IMR-90 (cell line): ENCODE results near the gene ZNF366. TPM values are rescaled to one million over a fixed set of nuclear protein-coding genes. Genes with fewer than 3 reads are reported as not detected.

Source experiments
- ATAC-seq: fragments of 200-7000 bp; cut with Tn5 transposase; 2 replicates; pipeline ENCODE4 v1.9.1; 2020; ENCODE audit warnings: low read depth, mild to moderate bottlenecking, moderate library complexity
- BruUV-seq: library from RNA; stranded (reverse); fragments of 400-500 nt; replicated peaks from 2 replicates; lab custom pipeline; 2021; lab: Mats Ljungman, UMichigan
- CTCF ChIA-PET: fragments of 300-600 bp; formaldehyde crosslinking; extraction: SDS; loops from one replicate; lab custom pipeline; 2021; ENCODE audit warnings: antibody characterized with exemption; lab: Yijun Ruan, JAX
- POLR2A ChIA-PET: fragments of 300-600 bp; sonication (Branson Sonifier 250); formaldehyde crosslinking; loops from one replicate; lab custom pipeline; 2022; ENCODE audit warnings: antibody characterized with exemption; ENCODE audit not compliant: unreplicated experiment; lab: Charles Lee
- DNase-seq: peaks from one replicate; pipeline ENCODE4 v3.0.0; 2013
- H2AFZ ChIP-seq: replicated peaks from 2 replicates; pipeline ENCODE3; 2013; ENCODE audit warnings: low read length, mild to moderate bottlenecking; ENCODE audit not compliant: poor library complexity
- H2AK5ac ChIP-seq: 2 replicates; pipeline ENCODE4 v1.6.1; 2013; ENCODE audit warnings: low read depth, low read length, inconsistent platforms
- H2AK9ac ChIP-seq: replicated peaks from 2 replicates; pipeline ENCODE3; 2013; ENCODE audit warnings: mild to moderate bottlenecking, low read depth, low read length, moderate library complexity; ENCODE audit not compliant: poor library complexity
- H2BK120ac ChIP-seq: 2 replicates; pipeline ENCODE4 v1.6.1; 2013; ENCODE audit warnings: low read depth, low read length, inconsistent platforms
- H2BK15ac ChIP-seq: 3 replicates; pipeline ENCODE4 v1.6.1; 2013; ENCODE audit warnings: low read depth, low read length, inconsistent platforms
- H2BK20ac ChIP-seq: 2 replicates; pipeline ENCODE4 v1.6.1; 2013; ENCODE audit warnings: low read depth, mild to moderate bottlenecking, inconsistent platforms, low read length, moderate library complexity
- H2BK5ac ChIP-seq: 2 replicates; pipeline ENCODE4 v1.6.1; 2013; ENCODE audit warnings: mild to moderate bottlenecking, low read depth, low read length, inconsistent platforms; ENCODE audit not compliant: poor library complexity, severe bottlenecking
- H3K14ac ChIP-seq: replicated peaks from 2 replicates; pipeline ENCODE4 v1.6.1; 2013; ENCODE audit warnings: low read depth, low read length, inconsistent platforms
- H3K18ac ChIP-seq: 2 replicates; pipeline ENCODE4 v1.6.1; 2013; ENCODE audit warnings: low read depth, low read length, control low read depth
- H3K23ac ChIP-seq: 2 replicates; pipeline ENCODE4 v1.6.1; 2013; ENCODE audit warnings: low read depth, low read length, inconsistent platforms
- H3K27ac ChIP-seq: 2 replicates; pipeline ENCODE4 v1.5.1; 2013; ENCODE audit warnings: mild to moderate bottlenecking, control low read depth, low read length; ENCODE audit not compliant: insufficient read depth
- H3K27me3 ChIP-seq: 2 replicates; pipeline ENCODE4 v1.6.1; 2013; ENCODE audit warnings: low read length; ENCODE audit not compliant: control insufficient read depth, insufficient read depth
- H3K36me3 ChIP-seq: 2 replicates; pipeline ENCODE4 v1.6.1; 2013; ENCODE audit warnings: low read length, mixed read lengths; ENCODE audit not compliant: control insufficient read depth, insufficient read depth
- H3K4ac ChIP-seq: 2 replicates; pipeline ENCODE4 v1.6.1; 2013; ENCODE audit warnings: low read depth, low read length, inconsistent platforms
- H3K4me1 ChIP-seq: 2 replicates; pipeline ENCODE4 v1.6.1; 2013; ENCODE audit warnings: low read length, mixed read lengths; ENCODE audit not compliant: control insufficient read depth, insufficient read depth
- H3K4me2 ChIP-seq: 2 replicates; pipeline ENCODE4 v1.6.1; 2013; ENCODE audit warnings: low read depth, mild to moderate bottlenecking, control low read depth, low read length, moderate library complexity
- H3K4me3 ChIP-seq: 2 replicates; pipeline ENCODE4 v1.5.1; 2013; ENCODE audit warnings: low read depth, mild to moderate bottlenecking, control low read depth, low read length, moderate library complexity; ENCODE audit not compliant: insufficient read depth
- H3K56ac ChIP-seq: 2 replicates; pipeline ENCODE4 v1.6.1; 2013; ENCODE audit warnings: low read length, inconsistent platforms; ENCODE audit not compliant: insufficient read depth; ENCODE audit errors: extremely low read depth
- H3K79me1 ChIP-seq, 2 experiments: 2 replicates each; pipeline ENCODE4 v1.6.1; 2013; ENCODE audit warnings: low read length in 2 of 2, inconsistent platforms in 1 of 2, low read depth in 1 of 2
- H3K9ac ChIP-seq: 2 replicates; pipeline ENCODE4 v1.6.1; 2013; ENCODE audit warnings: low read depth, low read length, control low read depth
- H3K9me1 ChIP-seq: 2 replicates; pipeline ENCODE4 v1.6.1; 2013; ENCODE audit warnings: low read length, inconsistent platforms; ENCODE audit not compliant: insufficient read depth
- H3K9me3 ChIP-seq: 2 replicates; pipeline ENCODE4 v1.6.1; 2013; ENCODE audit warnings: low read length; ENCODE audit not compliant: control insufficient read depth, insufficient read depth
- H4K20me1 ChIP-seq: 2 replicates; pipeline ENCODE4 v1.6.1; 2013; ENCODE audit warnings: low read length, inconsistent platforms; ENCODE audit not compliant: insufficient read depth
- H4K5ac ChIP-seq: 2 replicates; pipeline ENCODE4 v1.6.1; 2013; ENCODE audit warnings: mild to moderate bottlenecking, low read depth, low read length, control low read depth
- H4K8ac ChIP-seq, 2 experiments: 2 replicates each; pipeline ENCODE4 v1.6.1; 2013; ENCODE audit warnings: low read depth in 2 of 2, low read length in 2 of 2, control low read depth in 1 of 2, inconsistent platforms in 1 of 2
- H4K91ac ChIP-seq: 2 replicates; pipeline ENCODE4 v1.6.1; 2013; ENCODE audit warnings: low read depth, low read length, inconsistent platforms; ENCODE audit not compliant: insufficient read depth
- BHLHE40 ChIP-seq: fragments of 150-350 bp; IDR thresholded peaks from 2 replicates; pipeline ENCODE4 v1.6.1; 2016; ENCODE audit warnings: mild to moderate bottlenecking, low read depth, low read length
- CEBPB ChIP-seq: IDR thresholded peaks from 2 replicates; pipeline ENCODE4 v1.6.1; 2012; ENCODE audit warnings: low read depth, low read length, improper control_type of control experiment
- CHD1 ChIP-seq: IDR thresholded peaks from 2 replicates; pipeline ENCODE4 v1.6.1; 2012; ENCODE audit warnings: low read depth, low read length, improper control_type of control experiment
- NFE2L2 ChIP-seq: fragments of 150-350 bp; IDR thresholded peaks from 2 replicates; pipeline ENCODE4 v1.6.1; 2016; ENCODE audit warnings: low read depth, mild to moderate bottlenecking, low read length
- POLR2A ChIP-seq: IDR thresholded peaks from 2 replicates; pipeline ENCODE4 v1.6.1; 2012; ENCODE audit warnings: mild to moderate bottlenecking, low read depth, low read length
- SMC3 ChIP-seq: fragments of 150-350 bp; IDR thresholded peaks from 2 replicates; pipeline ENCODE4 v1.6.1; 2016; ENCODE audit warnings: low read depth, mild to moderate bottlenecking, antibody characterized with exemption, low read length, moderate library complexity
- WGBS, 2 experiments: methylation state at CpG; one replicate each; pipeline versions ENCODE4 v1.1.5 to v1.1.7; 2013; ENCODE audit warnings: missing lambda C conversion rate in 2 of 2; ENCODE audit not compliant: insufficient read length in 1 of 2; ENCODE audit errors: extremely low coverage in 2 of 2; 5-methylcytosine and 5-hydroxymethylcytosine counted together
- dilution Hi-C: fragments of 300-500 bp; cut with HindIII; formaldehyde crosslinking; loops from one replicate; pipeline ENCODE4 v1.14.3; 2018; ENCODE audit warnings: low sequenced_read_pairs; ENCODE audit not compliant: unreplicated experiment
- in situ Hi-C: fragments of 300-500 bp; cut with MboI; formaldehyde crosslinking; loops from 3 replicates; pipeline ENCODE4 v1.14.3; 2019; ENCODE audit warnings: low sequenced_read_pairs, inconsistent platforms, mixed read lengths
- intact Hi-C: fragments of 100-400 bp; cut with micrococcal nuclease; formaldehyde crosslinking; loops from 2 replicates; pipeline ENCODE4 v1.10.0; 2022
- polyA plus RNA-seq, 3 experiments: library from polyadenylated mRNA; depleted of rRNA; stranded (reverse); fragments of >200 nt; gene quantifications; 2 replicates each; pipeline ENCODE4 v1.2.3, GENCODE V29; 2012; ENCODE audit warnings: low replicate concordance in 1 of 3
- total RNA-seq: library from RNA; depleted of rRNA; stranded (reverse); fragments of >200 nt; gene quantifications from 2 replicates; pipeline ENCODE4 v1.2.3, GENCODE V29; 2012

ZNF366 gene
- total and polyA plus RNA-seq, 2 of the 4 experiments (the other 2 are of a cell fraction): not detected

- ATAC-seq (no peak), DNase-seq (no peak)
- Histone ChIP-seq H3K4me3 (no peak overlapping the region), H2BK120ac (no peak overlapping the region), H3K4ac (no peak overlapping the region), H4K91ac (no peak overlapping the region), H3K9ac (no peak overlapping the region), H2AK5ac (no peak overlapping the region), H4K8ac (no peak overlapping the region), H2BK20ac (no peak overlapping the region), H3K56ac (no peak overlapping the region), H2BK15ac (no peak overlapping the region), H3K9me1 (peaks cover 9% of the 10 kb centered on the region; the same call in 1 of the 2 replicates), H3K4me1 (peaks cover 7% of the 10 kb centered on the region; the same call in 1 of the 2 replicates), H3K23ac (no peak overlapping the region), H3K18ac (no peak overlapping the region), H3K4me2 (no peak overlapping the region), H3K27ac (no peak overlapping the region), H3K14ac (no peak overlapping the region), H2BK5ac (no peak overlapping the region), H4K20me1 (no peaks in the 10 kb centered on the region), H3K36me3 (no peaks in the 10 kb centered on the region), H2AFZ (no peak overlapping the region), H2AK9ac (no peak overlapping the region), H3K79me1 (no peaks in the 10 kb centered on the region), H3K27me3 (no peaks in the 10 kb centered on the region), H4K5ac (no peak overlapping the region), H3K9me3 (no peaks in the 10 kb centered on the region)
- BruUV-seq: no TSS peak
- in situ Hi-C loops: no loop called here
- TF ChIP-seq SMC3 (no peak), BHLHE40 (no peak), CEBPB (no peak), CHD1 (no peak), NFE2L2 (no peak), POLR2A (no peak)
- dilution Hi-C loops: no loop called here
- ChIA-PET POLR2A (no interaction called here), CTCF (interaction anchor here (1.0 kb wide), 1 partner anchor 55 kb away, joined by 3 read pairs; no protein-coding TSS in a partner anchor)
- intact Hi-C loops: loop anchor here (5.0 kb wide), 1 partner anchor 34 kb away; no protein-coding TSS in a partner anchor
- no CpG with 5 or more reads among the region's 1 CpG for WGBS, 2 experiments
These were observed 38.6 kb downstream of the ZNF366 start for GRCh38 chr5:72468606-72469005.
